ENCODE measurements around the gene TGIF1.

The TGIF1 gene

DNA sequence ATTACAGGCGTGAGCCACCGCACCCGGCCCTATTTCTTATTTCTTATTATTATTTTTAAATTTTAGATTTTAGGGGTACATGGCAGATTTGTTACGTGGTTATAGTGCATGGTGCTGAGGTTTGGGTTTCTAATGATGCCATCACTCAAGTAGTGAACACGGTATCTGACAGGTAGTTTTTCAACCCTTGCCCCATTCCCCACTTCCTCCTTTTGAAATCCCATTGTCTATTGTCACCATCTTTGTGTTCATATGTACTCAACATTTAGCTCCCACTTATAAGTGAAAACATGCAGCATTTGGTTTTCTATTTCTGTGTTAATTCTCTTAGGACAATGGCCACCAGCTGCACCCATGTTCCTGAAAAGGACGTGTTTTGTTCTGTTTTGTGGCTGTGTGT, 39.5 kb downstream of the TGIF1 start:
- no peak for DNase-seq

DNA sequence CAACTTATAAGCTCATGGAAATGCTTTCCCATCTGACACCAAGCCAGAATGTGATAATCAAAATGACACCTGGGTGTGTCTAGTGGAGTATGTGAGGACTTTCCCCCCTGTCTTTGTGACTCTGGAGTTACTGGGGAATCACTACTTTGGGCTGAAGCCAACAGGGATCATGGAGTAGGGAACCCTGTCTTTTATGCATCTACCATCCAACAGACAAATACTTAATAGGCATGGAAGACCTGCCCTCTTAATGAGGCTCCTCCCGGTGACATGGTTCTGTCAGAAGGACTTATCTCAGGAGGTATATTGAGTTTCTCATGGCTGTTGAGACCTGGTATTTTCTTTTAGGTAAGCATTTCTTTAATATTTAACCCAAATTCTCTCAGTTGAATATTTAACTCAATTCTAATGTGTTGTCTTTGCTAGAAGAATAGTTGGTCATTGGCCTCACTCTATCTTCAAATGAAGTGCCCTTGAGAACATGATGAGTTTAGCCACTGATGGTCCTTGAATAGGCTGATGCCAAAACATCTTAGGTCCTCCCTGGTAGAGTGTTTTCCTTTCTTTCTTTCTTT, 42.1 kb downstream of the TGIF1 start:
- no peak for DNase-seq

DNA sequence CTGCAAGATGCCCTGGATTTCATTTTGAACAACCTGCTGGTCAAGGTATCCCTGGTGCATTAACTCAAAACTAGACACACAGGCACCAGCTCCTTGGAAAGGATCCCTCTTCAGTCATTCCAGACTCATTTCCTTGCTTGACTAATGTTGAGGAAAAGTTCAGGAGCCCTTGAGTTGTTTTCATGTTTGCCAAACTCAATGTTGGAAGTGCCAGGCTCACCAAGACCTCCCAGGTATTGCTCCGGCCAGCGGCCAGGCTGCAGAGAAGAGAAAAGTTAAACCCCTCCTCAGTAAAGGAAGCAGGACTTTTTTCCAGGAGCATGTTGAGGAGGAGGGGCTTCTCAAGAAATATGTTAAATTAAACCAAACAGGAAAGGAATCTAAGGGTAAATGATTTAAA, 42.7 kb downstream of the TGIF1 start:
- DNase-seq = no peak

DNA sequence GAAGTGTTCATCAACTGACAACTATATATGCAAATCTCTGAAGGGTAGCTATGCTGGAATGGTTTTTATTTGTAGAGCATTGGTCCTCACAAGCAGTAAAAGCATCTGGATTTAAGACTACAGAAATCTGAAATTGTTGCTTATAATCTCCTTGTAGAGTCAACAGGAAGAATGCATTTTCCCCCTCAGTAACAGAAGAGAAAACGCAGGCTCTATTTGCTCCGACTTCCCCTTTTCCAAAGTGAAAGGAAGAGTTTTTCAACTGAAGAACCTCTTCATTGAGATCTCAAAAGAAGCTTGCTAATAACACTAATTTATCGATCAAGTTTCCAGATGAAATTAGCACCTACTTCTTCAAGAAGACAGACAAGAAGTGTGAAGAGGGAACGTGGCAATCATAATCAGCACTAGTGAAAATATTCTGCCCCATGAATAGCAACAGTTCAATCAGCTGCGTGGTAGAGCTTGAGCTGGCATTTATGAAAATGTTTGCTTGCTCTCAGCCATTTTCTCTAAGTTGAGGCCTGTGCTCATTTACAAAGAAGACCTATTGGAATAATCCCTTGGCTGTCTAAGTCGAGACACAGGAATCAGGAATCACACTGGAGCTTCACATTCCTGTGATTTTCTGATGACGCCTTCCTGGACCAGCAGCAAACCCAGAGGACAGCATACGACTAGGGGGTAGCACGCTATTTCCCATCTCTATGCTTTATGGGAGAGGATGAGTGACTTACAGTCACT, 43.7 kb downstream of the TGIF1 start:
- DNase-seq = no peak

DNA sequence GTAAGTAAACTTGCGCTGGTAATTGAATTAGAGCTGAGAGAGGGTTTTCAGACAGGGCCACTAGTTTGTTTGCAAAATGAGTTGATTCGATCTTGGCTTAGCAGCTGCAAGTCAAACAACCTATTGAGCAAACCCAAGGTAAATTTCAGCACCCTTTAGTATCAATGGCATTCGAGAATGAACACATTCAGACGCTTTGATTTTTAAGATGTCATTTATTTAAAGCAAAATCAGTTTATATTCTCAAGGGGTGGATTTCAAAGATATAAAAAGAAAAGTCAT, 44.2 kb downstream of the TGIF1 start:
- no peak for DNase-seq

DNA sequence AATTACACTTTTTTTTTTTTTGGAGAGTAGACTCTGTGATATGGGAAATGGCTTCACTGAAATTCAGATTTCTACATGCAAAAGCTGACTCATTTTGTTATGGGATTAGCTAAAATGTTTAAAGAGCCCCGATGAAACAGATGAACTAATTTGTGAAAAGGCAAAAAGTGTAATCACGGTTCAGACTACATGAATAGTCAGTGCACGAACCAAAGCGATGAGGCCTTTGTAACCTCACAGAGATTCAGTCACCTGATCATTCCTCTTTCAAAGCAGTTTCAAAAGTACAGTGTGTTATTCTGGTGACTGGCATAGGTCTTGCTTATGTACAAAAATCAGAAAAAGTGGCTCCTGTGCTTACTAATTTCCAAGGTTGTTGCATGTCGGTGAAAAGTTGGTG, 44.6 kb downstream of the TGIF1 start:
- DNase-seq = no peak

DNA sequence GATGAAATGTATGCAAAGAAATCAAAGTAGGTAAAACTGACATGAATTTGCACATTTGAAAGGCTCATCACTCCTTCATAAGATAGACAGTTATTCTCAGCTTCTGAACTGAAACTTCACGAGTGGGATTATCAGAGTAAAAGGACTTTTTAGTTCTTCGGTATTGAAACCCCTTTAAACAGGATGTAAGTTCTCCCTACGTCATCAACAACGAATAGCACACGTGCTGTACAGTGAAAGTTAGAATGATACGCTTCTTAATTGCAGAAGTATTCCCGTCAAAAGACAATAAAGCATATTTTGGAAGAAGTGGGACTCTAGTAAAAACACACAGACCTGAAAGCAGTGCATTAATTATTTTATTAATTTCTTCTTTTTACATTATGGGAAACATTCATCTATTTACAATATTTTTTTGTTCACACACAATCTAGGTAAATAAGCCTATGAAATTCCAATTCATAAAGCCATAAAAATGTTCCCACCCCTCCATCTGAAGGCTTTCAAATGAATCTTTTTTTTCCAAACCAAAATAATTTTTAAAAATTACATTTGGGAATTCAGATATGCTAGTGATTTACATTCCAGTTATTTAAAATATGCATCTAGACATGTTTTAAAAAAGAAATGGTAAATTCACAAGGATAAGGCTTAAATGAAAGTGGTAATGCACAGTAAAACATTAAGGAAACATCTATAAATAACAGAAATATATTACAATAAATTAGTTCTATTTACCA, 45.9 kb downstream of the TGIF1 start:
- no peak for DNase-seq

DNA sequence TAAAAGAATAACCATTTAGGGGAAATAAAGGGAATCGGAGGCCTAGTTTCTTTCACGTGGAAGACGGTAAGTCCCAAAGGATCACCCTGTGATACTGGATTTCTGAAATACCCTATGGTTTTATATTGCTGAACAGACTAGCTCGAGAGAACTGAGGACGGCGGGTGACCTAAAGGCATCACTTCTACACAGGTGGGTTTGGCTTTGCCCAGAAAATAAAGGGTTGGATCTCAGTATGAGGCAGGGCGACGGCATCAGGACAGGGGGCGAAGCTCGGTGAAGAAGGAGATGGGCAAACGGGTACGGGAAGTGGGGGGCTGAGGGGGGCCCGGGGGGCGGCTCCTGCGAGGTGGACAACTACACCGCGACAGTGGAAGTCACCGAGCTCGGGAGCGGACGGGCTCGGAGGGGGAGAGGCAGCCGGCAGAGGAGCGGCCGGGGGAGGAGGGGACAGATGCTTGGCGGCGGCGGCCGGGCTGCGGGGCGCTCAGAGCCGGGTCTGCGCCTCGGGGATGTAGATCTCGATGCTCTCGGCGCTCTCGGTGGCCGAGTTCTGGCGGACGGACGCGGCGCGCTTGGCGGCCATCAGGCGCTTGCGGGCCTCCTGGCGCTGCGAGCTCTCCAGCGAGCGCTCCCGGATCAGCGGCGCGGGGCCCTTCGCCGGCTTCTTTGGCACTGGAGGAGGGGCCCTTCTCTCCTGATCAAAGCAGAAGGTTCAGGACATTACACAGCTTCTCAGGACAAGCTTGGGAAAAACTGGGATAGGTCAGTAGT, 48.9 kb downstream of the TGIF1 start:
- DNase-seq = no peak

DNA sequence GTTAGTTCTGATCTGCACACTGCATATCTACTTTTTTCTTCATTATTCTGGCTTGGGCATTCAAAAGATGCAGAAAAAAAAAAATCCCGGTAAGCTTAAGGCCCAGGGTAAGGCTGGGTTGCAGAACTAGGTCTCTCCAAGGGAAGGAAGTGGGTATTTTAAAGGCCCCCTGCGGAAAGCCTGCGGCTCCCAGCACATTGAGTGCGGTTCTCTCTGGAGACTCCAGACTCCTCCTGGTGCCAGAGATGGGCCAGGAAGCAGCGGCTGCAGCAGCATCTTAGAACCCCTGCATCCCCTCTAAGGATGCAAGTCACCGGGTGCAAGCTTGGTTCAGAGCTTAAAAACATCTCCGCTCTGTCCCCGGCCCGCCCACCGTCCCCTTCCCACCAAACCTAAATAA, 49.5 kb downstream of the TGIF1 start:
- no peak for DNase-seq

DNA sequence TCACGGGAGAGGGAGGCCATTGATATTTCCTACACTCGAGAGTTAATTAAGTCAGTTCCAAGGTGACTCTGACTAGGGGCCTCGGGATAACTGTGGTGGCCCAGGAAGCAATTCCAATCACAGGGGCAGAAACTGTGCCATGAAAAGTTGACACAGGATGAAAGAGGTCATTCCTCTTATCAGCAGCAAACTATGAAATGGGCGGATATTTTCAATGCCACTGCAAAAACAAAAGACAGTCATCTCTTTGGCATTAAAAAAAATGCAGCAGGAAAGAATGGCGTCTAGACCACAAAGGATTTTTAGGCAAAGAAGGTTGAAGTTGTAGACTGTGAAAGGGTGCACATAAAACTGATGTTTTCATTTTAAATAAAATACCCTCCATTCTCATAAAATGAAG, 50.0 kb downstream of the TGIF1 start:
- no peak for DNase-seq

DNA sequence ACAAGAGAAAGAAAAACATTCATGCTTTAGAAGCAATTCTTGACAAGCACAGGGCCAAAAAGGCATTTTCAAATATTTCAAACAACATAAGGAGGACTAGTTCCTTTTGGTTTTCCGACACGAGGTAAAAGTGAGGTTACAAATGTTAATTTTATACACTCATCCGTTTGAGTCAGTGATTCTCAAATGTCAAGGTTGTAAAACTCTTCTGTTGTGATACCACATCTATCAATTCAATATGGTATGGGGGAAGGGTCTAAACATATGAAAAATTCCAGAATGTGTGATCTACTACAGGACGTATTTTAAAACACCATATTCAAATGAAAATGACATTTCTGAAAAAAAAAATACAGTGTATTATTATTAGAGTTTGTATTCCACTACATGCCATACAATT, 52.7 kb downstream of the TGIF1 start:
- no peak for DNase-seq

DNA sequence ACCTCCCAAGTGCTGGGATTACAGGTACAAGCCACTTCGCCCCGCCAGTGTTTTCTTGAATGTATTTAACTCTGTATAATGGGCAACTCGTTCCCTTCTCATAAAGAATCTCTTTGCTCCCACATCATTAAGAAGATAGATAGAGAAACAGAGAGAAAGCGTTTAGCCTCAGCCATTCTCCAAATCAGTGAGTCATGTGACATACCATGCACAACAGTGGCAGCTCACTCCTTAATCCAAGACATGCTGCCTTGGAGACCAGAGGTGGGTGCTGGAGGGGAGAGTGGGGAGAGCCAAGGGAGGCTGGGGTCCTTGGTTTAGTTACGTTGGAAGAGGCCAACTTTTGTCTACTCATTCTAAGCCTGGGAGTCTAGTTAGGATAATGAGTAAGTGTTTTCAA, 54.7 kb downstream of the TGIF1 start:
- DNase-seq = no peak

DNA sequence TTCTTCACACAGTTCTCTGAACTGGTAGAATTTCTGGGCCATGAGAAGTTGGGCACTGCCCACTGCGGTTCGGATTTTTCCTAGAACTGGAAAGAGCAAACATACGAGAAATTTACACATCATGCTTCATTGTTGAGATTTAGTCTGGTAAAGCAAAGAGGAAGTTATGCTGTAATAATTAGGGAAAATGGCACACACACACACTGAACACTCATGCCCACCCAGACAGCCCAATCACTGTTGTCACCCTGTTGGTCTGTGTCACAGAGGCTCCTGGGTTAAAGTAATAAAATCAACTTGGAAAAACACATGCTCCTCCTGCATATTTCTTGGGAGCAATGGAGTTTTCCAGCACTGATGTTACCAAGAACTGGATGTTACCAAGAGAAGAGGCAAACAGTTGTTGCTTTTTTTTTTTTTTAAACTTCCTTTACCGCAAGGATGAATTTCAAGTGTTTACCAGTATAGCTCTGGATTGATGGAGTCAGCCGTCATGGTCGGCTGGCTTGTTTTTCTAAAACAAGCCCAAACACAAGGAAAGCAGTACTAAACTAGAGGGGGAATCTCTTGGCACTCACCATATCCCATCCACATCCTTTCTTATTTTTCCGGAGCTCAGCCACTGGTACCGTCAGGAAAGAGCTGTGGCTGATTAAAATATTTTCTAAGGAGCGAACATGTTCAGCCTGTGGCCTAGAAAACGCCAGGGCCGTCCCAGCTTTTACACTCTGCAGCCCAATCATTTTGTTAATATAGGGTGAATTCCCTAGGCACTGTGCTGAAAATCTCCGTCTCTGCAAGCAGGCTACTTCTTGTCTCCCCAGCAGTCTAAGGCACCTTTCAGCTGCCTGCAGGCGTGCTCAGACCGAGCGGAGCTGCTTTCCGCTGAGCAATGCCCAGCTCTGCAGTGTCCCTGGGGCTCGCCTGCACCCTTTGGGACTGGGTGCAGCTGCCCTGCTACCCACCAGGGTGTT, 58.9 kb downstream of the TGIF1 start:
- DNase-seq = peak; percentile 55

Measured in NCI-H345 (cell line).